ENCODE results near the gene RDM1.

DNA sequence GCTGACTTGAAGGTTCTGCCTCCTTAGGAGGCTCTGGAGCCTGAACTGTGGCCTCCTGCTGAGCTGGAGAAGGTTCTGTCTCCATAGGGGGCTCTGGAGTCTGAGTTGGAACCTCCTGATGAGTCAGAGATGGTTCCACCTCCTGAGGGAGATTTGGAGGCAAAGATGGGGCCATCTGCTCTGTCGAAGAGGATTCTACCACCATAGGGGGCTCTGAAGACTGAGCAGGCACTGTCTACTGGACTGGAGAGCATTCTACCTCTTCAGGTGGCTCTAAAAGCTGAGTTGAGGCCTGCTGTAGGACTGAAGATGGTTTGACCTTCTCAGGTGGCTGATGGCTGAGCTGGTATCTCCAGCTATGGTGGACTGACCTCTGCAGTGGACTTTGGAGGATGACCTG lies 16.2 kb downstream of the RDM1 start:
- TF ChIP-seq, protein P1, sequence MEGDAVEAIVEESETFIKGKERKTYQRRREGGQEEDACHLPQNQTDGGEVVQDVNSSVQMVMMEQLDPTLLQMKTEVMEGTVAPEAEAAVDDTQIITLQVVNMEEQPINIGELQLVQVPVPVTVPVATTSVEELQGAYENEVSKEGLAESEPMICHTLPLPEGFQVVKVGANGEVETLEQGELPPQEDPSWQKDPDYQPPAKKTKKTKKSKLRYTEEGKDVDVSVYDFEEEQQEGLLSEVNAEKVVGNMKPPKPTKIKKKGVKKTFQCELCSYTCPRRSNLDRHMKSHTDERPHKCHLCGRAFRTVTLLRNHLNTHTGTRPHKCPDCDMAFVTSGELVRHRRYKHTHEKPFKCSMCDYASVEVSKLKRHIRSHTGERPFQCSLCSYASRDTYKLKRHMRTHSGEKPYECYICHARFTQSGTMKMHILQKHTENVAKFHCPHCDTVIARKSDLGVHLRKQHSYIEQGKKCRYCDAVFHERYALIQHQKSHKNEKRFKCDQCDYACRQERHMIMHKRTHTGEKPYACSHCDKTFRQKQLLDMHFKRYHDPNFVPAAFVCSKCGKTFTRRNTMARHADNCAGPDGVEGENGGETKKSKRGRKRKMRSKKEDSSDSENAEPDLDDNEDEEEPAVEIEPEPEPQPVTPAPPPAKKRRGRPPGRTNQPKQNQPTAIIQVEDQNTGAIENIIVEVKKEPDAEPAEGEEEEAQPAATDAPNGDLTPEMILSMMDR (conservative IDR thresholded peaks at IDR 0.05; ENCODE audit: low read depth, low read length) = no peak
- no peak for TF ChIP-seq EZH2 (IDR thresholded peaks at IDR 0.05; ENCODE audit: borderline replicate concordance, low read depth, low read length, poor library complexity, severe bottlenecking)

Data from A673 (cell line).